NAMALWA (cell line): ENCODE data around the gene PRODH2.
A peak's percentile ranks its signal among the peaks of the same experiment; 100 is the strongest.
"Not testable (repeated sequence)": the region's sequence is repeated elsewhere in the genome, so short reads cannot be mapped to it uniquely, and the experiment has no call there.

Experiments
- DNase-seq: peaks from one replicate; pipeline ENCODE4 v3.0.0-alpha.2; 2015; ENCODE audit warnings: low spot score

The PRODH2 gene

DNA sequence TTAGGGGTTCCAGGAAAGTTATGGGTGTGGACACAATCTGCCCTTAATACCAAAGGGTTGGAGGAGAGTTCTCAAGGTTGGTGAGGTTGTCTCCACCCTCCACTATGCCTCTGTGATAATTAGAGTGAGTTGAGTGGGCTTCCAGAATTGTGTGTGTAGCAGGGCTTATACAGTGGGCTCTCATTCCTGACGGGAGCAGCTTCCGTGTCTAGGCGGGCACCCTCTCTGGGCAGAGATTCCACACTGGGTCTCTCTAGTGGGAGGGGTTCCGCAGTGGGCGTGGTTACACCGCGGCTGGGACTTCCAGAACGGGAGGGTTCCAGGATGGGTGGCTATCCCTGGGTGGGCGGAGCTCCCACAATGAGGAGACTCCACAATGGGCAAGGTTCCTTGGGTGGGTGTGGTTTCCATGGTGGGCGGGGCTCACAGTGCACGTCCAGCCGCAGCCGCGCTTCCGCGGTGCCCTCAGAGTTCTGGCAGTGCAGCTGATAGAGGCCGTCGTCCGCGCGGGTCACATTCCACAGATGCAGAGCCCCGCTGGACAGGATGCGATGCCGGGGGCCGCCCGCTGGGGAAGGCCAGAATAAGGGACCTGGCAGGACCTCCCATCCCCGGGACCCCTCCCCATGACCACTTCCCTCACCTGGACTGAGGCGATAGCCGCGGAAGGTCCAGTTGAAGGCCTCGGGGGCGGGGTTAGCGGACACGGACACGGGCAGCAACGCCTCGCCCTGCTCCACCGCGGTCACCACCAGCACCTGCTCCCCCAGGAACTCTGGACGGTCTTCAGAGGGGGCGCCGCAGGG, 31.2 kb upstream of the PRODH2 start:
- no peak for DNase-seq

DNA sequence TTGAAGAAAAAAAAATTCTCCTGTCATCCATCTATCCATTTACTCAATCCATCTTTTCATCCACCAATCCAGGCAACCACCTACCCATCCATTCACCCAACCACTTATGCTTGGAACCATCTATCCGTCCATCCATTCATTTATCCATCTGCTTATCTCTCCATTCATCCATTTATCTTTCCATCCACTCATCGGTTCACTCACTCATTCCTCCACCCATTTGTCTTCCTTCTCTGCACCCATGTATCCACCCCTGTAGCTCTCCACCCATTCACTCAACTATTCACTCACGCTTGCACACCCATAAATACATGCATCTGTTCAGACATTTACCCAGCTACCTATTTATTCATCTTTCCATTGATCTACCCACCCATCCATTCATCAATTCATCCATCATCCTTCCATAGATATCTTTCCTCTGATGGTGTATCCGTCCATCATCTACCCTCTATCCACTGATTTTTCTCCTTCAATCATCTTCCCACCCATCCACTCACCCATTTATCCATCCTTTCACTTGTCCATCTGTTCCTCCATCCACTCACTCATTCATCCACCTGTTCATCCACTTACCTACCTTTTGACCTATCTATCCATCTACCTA, 30.1 kb upstream of the PRODH2 start:
- no peak for DNase-seq

DNA sequence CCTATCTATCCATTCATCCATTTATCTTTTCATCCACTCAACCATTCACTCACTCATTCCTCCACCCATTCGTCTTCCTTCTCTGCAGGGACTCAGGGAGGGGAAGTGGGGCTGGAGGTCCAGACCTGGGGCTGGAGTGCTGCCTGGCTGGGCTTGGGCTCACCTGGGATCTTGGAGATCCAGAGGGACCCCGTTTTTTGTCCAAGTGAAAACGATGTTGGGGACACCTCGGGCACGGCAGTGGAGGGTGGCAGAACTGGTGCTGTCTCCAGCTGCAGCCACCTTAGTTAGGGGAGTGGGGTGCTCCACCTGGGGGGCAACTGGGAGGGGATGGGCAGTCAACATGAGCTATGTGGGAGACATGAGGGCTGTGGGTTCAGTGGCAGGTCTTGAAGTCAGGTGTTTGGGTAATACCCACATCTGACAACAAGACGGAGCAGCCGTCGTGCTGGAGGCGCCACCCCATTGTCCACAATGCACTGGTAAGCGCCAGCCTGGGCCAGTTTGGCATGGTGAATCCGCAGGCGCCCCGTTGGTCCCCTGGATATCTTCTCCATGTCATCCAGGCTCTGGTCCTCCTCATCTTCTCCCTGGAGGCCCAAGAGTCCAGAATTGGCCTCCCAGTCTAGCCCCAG, 29.4 kb upstream of the PRODH2 start:
- DNase-seq: no peak

DNA sequence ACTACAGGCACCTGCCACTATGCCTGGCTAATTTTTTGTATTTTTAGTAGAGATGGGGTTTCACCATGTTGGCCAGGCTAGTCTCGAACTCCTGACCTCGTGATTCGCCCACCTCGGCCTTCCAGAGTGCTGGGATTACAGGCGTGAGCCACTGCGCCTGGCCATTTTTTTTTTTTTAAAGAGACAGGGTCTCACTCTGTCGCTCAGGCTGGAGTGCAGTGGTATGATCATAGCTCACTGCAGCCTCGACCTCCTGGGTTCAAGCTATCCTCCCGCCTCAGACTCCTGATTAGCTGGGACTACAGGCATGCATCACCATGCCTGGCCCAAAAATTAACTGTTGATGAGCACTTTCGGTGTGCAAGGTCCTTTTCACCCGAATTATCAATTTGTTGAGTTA, 23.5 kb upstream of the PRODH2 start:
- not testable (repeated sequence) for DNase-seq

DNA sequence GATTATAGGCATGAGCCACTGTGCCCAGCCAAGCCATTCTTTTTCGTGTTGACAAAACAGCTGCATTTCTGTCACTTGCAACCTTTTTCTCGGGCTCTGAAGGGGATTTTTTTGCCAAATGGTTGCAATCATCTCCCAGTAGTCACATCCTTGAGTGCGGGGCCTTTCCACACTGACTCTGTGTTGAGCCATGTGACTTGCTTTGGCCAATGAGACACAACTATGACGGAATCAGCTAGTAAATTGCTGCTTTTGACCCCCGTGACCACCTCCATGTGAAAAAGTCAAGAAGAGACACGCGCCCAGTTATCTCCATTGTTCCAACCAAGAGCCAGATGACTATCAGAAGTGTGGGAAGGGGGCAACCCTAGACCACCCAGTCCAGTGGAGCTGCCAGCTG, 21.3 kb upstream of the PRODH2 start:
- no peak for DNase-seq

DNA sequence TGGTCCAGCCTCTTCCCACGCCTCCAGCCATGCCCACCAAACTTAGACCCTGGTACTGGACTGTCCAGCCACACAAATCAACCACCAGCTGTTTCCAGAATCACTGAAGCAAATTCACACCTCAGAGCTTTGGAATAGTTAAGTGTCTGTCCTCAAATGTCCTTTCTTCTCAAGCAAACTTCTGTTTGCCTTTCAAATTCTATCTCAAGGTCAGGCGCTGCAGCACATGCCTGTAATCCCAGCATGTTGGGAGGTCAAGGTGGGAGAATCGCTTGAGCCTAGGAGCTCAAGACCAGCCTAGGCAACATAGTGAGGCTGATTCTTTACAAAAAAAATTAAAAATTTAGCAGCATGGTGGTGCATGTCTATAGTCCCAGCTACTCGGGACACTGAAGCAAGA, 19.4 kb upstream of the PRODH2 start:
- no peak for DNase-seq

DNA sequence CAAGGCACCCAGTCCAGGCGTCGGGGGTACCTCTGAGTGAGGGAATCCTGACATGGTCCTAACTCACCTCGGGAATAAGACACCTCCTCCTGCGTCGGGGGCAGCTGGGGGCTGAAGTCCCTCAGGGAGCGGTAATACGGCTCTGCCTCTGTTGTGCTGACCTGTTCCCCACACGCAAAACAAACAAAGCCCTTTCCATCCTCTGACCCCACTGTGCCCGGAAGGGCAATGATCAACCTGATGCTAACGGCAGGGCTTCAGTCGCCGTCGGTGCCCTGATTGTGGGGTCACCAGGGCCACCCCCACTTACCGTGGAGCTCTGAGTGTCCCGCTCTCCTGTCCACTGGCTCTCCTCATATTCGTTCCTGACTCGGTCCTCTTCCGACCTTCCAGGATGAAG, 18.3 kb upstream of the PRODH2 start:
- DNase-seq: no peak

DNA sequence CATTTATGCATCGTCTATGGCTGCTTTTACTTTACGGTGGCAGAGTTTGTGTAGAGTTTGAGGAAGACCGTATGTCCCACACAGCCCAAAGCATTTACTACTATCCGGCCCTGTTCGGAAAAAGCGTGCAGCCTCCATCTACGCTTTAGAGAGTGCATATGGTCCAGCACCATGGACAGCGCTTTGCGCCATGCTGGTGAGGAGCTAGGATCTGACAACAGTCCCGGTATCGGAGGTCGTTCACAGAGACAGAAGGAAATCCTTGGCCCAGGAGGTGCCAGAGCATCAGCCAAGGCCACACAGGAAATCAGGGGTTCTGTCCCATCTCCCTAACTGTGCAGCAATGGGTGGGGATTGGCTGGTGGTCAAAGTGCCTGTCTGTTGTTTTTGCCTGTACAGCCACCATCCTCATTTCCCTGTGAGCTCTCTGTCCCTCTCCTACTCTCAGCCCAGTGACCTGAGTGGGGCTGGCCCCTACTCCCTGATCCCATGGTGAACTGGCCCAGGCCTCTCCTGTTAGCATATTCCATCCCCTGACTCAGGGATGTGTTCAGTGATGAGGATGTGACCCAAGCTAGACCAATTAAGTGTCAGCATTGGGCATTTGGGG, 16.2 kb upstream of the PRODH2 start:
- peak; percentile 27 for DNase-seq

DNA sequence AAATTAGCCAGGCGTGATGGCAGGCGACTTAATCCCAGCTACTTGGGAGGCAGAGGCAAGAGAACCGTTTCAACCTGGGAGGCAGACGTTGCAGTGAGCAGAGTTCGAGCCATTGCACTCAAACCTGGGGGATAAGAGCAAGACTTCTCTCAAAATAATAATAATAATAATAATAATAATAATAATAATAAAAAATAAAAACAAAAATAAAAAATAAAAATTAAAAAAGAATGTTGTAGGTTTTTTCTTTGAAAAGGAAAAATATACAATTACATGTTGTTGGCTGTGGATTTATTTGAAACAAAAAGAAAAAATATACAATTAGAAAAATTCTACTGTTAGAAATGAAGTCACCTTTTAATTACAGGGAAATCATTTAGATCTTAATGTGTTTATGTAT, 11.5 kb upstream of the PRODH2 start:
- no peak for DNase-seq

DNA sequence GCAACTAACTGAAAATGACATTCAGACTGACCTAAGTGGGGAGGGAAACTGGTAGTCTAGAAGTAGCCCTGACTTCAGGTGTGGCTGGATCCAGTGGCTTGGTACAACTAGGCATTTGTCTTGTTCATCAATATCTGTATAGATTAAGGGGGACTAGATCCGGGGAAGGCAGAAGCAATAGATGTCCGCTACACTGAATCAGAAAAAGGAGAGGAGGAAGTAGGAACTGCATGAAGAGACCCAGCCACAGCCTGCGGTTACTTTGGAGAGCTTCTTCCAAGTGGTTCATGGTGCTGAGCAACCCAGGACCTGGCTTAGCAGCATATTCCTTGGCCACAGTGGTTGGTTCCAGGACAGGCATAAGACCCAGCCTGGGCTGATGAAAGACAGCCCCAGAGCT, 9.9 kb upstream of the PRODH2 start:
- no peak for DNase-seq

DNA sequence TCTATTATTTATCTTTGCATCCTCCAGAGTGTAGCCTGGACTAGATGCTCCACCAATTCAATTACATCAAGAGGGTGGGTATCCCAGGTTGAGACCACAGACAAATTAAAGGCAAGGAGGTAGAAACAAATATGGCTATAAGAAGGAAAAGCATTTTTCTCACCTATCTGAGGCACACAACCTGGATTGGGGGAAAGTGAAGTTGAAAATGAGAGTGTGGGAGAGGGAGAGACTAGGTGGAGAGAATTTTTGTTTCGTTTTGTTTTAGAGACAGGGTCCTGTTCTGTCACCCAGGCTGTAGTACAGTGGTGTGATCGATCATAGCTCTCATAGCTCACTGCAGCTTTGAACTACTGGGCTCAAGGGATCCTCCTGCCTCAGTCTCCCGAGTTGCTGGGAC, 5.8 kb upstream of the PRODH2 start:
- DNase-seq: no peak

DNA sequence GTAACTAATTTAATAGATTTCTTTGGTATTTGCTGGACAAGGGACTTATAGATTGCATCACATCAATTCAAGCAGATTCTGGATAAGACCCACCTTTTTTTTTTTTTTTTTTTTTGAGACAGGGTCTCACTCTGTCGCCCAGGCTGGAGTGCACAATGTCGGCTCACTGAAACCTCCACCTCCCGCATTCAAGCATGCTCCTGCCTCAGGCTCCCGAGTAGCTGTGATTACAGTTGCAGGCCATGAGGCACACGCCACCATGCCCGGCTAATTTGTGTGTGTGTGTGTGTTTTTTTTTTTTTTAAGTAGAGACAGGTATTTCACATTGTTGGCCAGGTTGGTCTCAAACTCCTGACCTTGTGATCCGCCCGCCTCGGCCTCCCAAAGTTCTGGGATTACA, 4.2 kb upstream of the PRODH2 start:
- no peak for DNase-seq

DNA sequence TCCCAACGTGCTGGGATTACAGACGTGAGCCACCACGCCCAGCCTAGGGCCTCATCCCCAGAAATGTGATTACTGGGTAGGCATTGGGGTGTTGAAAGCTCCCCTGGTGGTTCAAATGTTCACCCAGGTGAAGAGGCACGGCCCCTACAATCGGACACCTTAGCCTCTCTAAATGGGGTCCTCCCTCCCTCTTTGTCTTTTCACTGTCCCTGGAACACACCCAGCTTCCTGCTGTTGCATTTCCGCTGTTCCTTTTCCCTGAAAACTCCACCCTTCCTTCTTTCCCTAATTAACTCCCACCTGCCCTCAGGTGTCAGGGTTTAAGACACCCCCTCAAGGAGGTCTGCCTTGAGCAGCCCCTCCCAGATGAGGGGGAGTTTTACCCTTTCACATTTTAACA, 3.6 kb upstream of the PRODH2 start:
- no peak for DNase-seq

DNA sequence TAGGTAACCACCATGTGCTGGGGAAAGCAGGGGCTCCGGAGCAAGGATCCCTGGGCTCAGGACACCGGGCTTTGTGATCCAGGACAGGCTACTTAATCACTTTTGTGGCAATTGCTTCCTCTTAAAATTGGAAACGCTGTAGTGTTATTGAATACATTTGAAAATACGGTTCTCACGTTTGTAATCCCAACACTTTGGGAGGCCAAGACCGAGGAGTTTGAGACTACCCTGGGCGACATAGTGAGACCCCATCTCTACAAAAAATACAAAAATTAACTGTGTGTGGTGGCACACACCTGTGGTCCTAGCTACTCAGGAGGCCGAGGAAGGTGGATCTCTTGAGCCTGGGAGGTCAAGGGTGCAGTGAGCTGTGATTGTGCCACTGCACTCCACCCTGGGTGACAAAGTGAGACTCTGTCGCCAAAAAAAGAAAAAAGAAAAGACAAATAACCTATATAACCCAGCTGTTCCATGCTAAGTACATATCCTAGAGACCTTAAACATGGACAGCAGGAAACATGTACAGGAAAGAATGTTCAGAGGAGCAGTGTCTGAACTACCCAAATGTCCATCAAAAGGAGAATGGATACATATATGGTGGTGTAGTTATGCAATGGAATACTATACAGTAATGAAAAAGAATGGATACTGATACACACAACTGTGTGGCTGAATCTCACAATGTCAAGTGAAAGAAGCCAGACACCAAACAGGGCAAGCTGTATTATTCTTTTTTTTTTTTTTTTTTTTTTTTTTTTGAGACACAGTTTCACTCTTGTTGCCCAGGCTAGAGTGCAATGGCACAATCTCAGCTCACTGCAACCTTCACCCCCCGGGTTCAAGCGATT, 622 bp upstream of the PRODH2 start:
- no peak for DNase-seq

DNA sequence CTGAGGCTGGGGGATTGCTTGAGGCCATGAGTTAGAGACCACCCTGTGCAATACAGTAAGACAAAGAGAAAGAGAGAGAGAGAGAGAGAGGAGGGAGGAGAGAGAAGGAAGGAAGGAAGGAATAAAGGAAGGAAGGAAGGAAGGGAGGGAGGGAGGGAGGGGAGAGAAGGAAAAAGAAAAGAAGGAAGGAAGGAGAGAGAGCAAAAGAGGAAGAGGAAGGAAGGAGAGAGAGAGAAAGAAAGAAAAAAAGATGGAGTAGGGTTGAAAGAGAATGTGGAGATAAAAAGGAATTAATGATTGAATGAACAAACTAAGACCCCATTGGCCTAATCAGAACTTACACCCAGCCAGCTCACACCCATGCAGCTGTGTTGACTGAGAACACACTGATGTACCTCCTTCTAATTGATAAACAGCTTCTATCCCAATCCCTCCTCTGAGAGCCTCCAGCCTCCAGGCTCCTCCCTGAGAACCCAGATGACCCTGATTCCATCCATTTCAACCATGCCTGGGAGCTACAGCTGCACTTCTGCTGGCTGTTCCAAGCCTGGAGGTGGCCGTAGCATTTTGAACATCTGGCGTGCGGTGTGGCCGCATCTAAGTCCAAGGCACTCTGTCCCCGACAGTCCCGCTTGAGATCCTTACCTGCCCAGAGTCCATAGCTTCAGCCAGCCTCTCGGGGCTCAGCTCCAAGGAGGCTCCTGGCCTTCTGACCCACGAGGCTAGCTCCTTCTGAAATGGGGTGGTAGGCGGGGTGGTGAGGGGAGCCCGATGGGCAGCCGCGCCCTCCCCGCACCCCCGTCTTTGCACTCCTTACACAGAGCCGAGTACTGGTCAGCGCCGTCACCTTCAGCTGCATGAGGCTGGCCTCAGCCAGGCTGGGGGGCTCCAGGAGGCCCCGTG, 1.1 kb downstream of the PRODH2 start:
- DNase-seq: no peak

DNA sequence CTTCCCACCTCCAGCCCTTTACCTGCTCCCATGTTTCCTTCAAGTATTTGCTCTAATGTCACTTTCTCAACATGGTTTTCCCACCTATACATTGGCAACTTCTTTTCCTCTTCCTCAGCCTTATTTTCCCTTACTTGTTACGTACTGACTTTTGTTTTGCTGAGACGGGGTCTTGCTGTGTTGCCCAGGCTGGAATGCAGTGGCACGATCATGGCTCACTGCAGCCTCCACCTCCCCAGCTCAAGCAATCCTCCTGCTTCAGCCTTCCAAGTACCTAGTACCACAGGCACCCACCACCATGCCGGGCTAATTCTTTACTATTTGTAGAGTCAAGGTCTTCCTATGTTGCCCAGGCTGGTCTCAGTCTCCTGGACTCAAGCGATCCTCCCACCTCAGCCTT, 5.0 kb downstream of the PRODH2 start:
- DNase-seq: no peak

DNA sequence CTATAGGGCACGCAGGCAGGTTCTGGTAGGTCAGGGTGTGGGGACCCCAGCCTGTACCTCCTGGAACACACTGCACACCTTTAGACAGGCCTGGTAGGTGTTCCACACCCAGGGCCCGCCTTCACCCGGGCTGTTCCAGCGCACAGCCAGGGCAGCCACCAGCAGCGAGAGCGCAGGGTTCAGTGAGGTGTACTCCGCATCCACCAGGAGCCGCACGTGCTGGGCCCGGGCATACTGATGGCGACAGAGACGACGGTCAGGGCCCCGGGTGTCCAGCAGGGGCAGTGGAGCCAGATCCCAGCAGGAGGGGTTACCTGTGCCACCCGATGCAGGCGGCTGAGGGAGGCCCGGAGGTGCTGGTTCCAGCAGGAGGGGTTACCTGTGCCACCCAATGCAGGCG, 6.0 kb downstream of the PRODH2 start:
- no peak for DNase-seq

DNA sequence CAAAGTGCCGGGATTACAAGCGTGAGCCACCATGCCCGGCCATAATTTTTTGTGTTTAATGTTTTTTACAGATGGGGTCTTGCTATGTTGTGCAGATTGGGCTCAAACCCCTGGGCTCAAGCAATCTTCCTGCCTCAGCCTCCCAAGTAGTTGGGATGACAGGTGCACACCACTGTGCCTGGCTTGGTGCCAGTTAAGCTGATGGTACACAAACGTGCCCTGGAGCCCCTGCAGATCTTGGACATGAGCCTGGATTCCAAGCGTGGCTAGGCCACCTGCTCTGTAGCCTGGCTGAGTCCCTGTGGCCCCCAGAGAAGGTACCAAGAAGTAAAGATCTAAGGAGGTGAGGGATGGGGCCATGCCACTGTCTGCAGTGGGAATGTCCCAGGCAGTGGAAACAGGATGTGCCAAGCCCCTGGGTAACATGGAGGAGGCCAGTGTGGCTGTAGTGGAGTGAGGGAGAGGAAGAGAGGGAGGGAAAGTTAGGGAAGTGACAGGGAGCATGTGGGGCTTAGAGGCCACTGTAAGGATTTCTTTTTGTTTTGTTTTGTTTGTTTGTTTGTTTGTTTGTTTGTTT, 7.0 kb downstream of the PRODH2 start:
- DNase-seq: no peak

DNA sequence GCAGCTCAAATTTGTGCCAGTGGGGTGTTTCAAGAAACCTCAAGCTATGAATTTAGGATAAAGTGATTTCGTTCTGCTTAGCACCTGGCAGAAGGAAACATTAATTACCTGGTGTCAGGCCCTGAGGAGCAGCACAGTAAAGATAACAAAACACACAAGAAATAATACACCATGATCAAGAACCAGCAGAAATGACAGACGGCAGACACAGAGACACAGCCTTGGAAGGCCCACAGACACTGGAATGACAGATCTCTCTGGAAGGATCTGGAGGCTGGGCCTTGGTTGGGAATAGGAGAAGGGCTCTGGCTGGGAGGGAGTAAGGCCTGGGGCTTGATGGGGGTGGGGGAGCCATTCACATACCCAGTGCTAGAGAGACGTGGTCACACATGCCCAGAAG, 10.8 kb downstream of the PRODH2 start:
- no peak for DNase-seq

DNA sequence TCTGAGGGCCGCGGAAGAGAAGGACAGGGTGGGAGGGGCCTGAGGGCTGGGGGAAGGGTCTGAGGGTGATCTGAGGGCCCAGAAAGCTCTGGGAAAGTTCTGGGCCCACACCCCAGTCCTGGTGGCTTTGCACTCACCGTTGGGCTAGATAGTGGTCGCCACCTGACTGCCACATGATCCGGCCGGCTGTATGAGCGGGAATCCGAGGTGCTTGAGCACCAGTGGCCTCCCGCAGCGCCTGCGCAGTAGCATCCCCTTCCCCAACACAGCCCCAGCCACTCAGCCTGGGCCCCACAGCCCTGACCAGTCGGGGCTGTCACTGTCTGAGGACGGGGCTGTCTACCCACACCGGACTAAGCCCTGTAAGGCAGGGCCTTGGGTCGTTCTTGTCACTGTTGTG, 15.0 kb downstream of the PRODH2 start:
- DNase-seq: no peak
